Fibroblast of lung (primary cell): ENCODE data around the gene PRDX2.

ENCODE experiments used
- CTCF ChIP-seq, 2 donors: IDR thresholded peaks in 1 of 2; conservative IDR thresholded peaks in 1 of 2; 1 replicate in 1 of 2; 2 replicates in 1 of 2; pipeline ENCODE4 v1.5.1; 2011 to 2012; ENCODE audit warnings: low read length in 2 of 2, control low read depth in 1 of 2, inconsistent platforms in 1 of 2, low read depth in 1 of 2, mild to moderate bottlenecking in 1 of 2
- EZH2 ChIP-seq: IDR thresholded peaks from 2 replicates; pipeline ENCODE4 v1.5.1; 2012; ENCODE audit warnings: low read length, control low read depth, mild to moderate bottlenecking; ENCODE audit errors: missing control alignments

GRCh38 chr19:12769689-12770088 is 31.9 kb downstream of the PRDX2 start:
- TF ChIP-seq CTCF (conservative IDR thresholded peaks at IDR 0.05 in 1 of 2, IDR thresholded peaks at IDR 0.05 in 1 of 2; ENCODE audit: low read depth in 1 of 2, low read length in 2 of 2) (no peak), EZH2 (no peak)
